GM12891 (cell line): ENCODE data around the gene CFD.

Experiments
- PAX5 ChIP-seq: IDR thresholded peaks from 2 replicates; pipeline ENCODE4 v1.6.1; 2011; ENCODE audit warnings: low read length, moderate library complexity, mild to moderate bottlenecking; ENCODE audit not compliant: insufficient read depth, severe bottlenecking
- POLR2A ChIP-seq: IDR thresholded peaks from 2 replicates; pipeline ENCODE4 v1.6.1; 2011; ENCODE audit warnings: low read depth, low read length, control low read depth
- POLR2AphosphoS5 ChIP-seq: IDR thresholded peaks from 2 replicates; pipeline ENCODE4 v1.6.1; 2011; ENCODE audit warnings: low read depth, low read length, control low read depth
- POU2F2 ChIP-seq: IDR thresholded peaks from 2 replicates; pipeline ENCODE4 v1.6.1; 2011; ENCODE audit warnings: low read depth, mild to moderate bottlenecking, control low read depth, low read length, moderate library complexity
- SPI1 ChIP-seq: IDR thresholded peaks from 2 replicates; pipeline ENCODE4 v1.6.1; 2011; ENCODE audit warnings: low read depth, low read length, control low read depth
- TAF1 ChIP-seq: IDR thresholded peaks from 2 replicates; pipeline ENCODE4 v1.6.1; 2011; ENCODE audit warnings: low read depth, low read length, control low read depth

DNA sequence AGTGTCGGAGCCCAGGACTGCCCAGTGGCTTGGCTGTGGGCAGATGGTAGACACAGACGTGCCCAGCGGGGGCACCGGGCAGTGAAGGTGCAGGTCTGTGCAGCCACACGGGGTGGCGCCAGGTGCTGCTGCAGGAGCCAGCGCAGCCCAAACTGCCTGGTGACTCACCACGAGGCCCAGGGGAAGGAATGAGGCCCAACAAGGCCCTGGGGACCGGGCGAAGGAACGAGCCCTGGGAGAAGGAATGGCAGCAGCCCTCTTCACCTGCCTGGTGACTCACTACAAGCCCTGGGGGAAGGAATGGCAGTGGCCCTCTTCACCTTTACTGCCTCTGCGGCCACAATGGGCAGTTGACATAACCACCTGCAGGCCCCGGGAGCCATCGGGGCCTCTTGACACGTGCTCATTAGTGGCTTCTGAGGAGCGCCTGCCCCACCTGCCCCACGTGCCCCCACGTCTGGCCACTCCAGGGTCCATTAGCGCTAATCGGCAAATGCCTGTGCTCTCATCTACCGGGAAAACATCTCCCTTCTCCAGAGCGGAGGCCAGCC lies 24.3 kb downstream of the CFD start:
- TF ChIP-seq POLR2AphosphoS5 (no peak), TAF1 (no peak), POLR2A (no peak), SPI1 (no peak), POU2F2 (no peak), PAX5 (no peak)
